Activated naive CD4-positive, alpha-beta T cell treated with anti-CD3 and anti-CD28 coated beads, Interleukin-2, amount 50 U/mL, for 72 hours (primary cell): ENCODE data around the gene ERVFRD-1. TPM values are rescaled to one million over a fixed set of nuclear protein-coding genes. Genes with fewer than 3 reads are reported as not detected.

Source experiments
- ATAC-seq, 2 donors: fragments of 150-1000 bp; cut with Tn5 transposase; 2 replicates each; pipeline ENCODE4 v1.10.0; 2021; ENCODE audit warnings: mild to moderate bottlenecking in 2 of 2, moderate library complexity in 2 of 2
- DNase-seq, 2 donors: peaks; one replicate each; pipeline ENCODE4 v3.0.0; 2021 to 2022; ENCODE audit warnings: low spot score in 2 of 2
- H3K27ac Mint-ChIP-seq, 2 donors: one replicate each; pipeline ENCODE4 v1.8.0; 2022; ENCODE audit warnings: mild to moderate bottlenecking in 2 of 2, mixed read lengths in 2 of 2
- H3K36me3 Mint-ChIP-seq, 2 donors: one replicate each; pipeline ENCODE4 v1.8.0; 2022; ENCODE audit warnings: mixed read lengths in 2 of 2
- H3K9me3 Mint-ChIP-seq, 2 donors: one replicate each; pipeline ENCODE4 v1.8.0; 2022; ENCODE audit warnings: mixed read lengths in 2 of 2
- total RNA-seq, 2 donors: library from RNA; stranded (reverse); gene quantifications; one replicate each; pipeline ENCODE4 v1.2.3, GENCODE V29; 2022

Gene ERVFRD-1, protein sequence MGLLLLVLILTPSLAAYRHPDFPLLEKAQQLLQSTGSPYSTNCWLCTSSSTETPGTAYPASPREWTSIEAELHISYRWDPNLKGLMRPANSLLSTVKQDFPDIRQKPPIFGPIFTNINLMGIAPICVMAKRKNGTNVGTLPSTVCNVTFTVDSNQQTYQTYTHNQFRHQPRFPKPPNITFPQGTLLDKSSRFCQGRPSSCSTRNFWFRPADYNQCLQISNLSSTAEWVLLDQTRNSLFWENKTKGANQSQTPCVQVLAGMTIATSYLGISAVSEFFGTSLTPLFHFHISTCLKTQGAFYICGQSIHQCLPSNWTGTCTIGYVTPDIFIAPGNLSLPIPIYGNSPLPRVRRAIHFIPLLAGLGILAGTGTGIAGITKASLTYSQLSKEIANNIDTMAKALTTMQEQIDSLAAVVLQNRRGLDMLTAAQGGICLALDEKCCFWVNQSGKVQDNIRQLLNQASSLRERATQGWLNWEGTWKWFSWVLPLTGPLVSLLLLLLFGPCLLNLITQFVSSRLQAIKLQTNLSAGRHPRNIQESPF
- total RNA-seq: not detected

DNA sequence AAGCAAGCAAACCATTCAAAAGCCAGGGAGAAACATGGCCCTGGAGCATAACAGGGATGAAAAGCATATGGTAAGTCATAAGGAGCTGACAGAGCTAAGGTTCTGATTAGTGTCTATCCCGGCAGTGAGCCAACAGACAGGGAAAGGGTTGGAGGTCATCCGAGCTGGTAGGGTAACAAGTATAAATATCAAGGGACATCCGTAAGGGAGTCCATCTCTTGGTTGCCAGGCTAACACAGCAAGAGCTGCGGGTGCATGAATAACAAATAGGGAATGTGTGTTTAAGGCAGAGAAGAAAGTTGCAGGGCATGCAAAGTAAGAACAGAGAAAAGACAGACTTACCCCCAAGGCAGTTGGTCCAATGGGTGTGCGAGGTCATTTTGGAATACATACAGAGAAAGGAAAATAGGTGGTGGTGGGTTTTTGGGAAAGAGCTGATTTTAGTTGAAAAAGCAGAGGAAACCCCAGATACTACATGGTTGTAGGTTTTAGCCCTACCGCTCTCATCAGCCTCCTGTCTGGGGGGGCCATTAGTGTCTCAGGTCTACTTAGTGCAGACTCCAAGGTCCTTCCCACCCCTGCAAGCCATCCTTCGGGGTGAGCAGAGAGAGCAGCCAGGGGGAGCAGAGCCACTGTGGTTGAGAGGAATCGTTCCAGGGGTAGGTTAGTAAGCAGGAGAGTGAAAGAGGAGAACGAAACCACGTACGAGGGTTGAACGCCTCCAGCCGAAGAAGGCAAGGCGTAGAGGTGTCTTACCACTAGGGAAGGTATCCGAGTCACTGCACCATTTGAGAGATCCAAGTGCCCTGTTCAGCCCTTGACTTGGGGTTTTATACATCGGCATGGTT lies at the start of gene ERVFRD-1:
ERVFRD-1 (minus strand) TSS at position 805 of the 848 bp plus-strand sequence. CDS start 6,415 bp downstream, outside the sequence.
- no peak for DNase-seq
- H3K27ac Mint-ChIP-seq: peak within 1 kb of the TSS in 1 of 2 donors; percentile 55
- peak; percentile 43 to 55 for ATAC-seq
- H3K9me3 Mint-ChIP-seq: no peaks in the 10 kb centered on the region
- no peaks in the 10 kb centered on the region for H3K36me3 Mint-ChIP-seq

- Mint-ChIP-seq H3K9me3 (no peaks in the 10 kb centered on the region), H3K36me3 (no peaks in the 10 kb centered on the region), H3K27ac (no peak overlapping the region)
- DNase-seq (no peak), ATAC-seq (no peak)
Measured at GRCh38 chr6:11160199-11160598, 48.7 kb upstream of the ERVFRD-1 start.

GRCh38 chr6:11155589-11155988 lies 44.1 kb upstream of the ERVFRD-1 start:
- ATAC-seq: no peak
- H3K27ac Mint-ChIP-seq: no peak overlapping the region
- no peak for DNase-seq
- no peaks in the 10 kb centered on the region for H3K9me3 Mint-ChIP-seq
- H3K36me3 Mint-ChIP-seq: no peaks in the 10 kb centered on the region

- Mint-ChIP-seq H3K27ac (peak overlapping the region in 1 of 2 donors; percentile 45), H3K36me3 (no peaks in the 10 kb centered on the region), H3K9me3 (no peaks in the 10 kb centered on the region)
- no peak for ATAC-seq
- no peak for DNase-seq
Measured at GRCh38 chr6:11153447-11153846, 41.9 kb upstream of the ERVFRD-1 start.

GRCh38 chr6:11152581-11152980 lies 41.1 kb upstream of the ERVFRD-1 start:
- H3K36me3 Mint-ChIP-seq: no peaks in the 10 kb centered on the region
- ATAC-seq (no peak), DNase-seq (no peak)
- H3K27ac Mint-ChIP-seq: no peak overlapping the region
- H3K9me3 Mint-ChIP-seq: no peaks in the 10 kb centered on the region

DNA sequence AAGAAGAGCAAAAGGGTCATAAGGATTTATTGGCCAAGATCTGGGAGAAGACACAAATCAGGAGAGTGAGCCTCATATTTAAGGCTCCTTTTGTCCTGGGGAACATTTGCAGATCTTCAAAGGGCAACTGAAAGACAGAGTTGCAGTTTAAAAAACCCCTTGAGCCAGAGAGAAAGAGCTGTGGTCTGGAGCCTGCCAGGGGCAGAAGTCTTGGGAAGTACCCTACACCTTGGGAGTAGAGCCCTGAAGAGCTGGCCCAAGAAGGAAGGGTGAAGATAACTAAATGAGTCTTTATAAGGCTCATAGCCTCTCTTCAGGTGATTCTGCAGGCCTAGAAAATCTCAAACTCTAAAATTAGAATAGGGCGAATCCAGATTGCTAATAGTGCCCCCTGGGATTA lies 40.0 kb upstream of the ERVFRD-1 start:
- no peaks in the 10 kb centered on the region for H3K9me3 Mint-ChIP-seq
- no peak for ATAC-seq
- DNase-seq: no peak
- no peak overlapping the region for H3K27ac Mint-ChIP-seq
- H3K36me3 Mint-ChIP-seq: no peaks in the 10 kb centered on the region

- ATAC-seq (no peak), DNase-seq (no peak)
- Mint-ChIP-seq H3K27ac (peak overlapping the region in 1 of 2 donors; percentile 13), H3K36me3 (no peaks in the 10 kb centered on the region), H3K9me3 (no peaks in the 10 kb centered on the region)
Measured at GRCh38 chr6:11149551-11149950, 38.0 kb upstream of the ERVFRD-1 start.

DNA sequence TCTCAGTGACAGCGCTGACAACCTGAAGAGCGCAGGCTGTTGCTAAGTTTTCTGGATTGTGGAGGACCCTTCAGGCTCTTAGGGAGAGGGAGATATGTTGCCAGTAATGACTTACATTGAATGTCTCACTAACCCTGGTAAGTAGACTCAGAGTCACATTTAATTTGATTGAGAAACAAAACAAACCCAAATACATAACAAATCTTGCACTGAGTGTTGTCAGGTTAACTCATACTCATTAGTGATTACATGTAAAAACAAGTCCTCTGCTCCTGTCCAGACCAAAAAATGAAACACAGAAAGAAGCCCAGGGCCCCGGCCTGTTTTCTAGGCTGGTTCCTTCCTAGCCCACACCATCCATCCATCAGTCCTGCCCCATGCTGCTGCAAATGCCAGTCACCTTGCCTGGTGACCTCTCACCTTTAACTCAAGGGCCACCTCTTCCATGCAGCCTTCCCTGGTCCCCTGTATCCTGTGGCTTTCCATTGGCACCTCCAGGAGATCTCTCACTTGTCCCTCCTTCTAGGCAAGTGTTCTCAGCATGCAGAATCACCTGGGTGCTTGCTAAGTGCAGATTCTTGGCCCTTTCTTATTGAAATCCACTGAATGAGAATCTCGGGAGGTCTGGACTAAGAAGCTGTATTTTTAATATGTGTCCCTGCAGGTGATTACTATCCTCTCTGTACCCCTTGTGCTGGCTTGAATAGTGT lies 34.7 kb upstream of the ERVFRD-1 start:
- Mint-ChIP-seq H3K36me3 (no peaks in the 10 kb centered on the region), H3K27ac (peak overlapping the region in 1 of 2 donors; percentile 28), H3K9me3 (no peaks in the 10 kb centered on the region)
- ATAC-seq (no peak), DNase-seq (no peak)

DNA sequence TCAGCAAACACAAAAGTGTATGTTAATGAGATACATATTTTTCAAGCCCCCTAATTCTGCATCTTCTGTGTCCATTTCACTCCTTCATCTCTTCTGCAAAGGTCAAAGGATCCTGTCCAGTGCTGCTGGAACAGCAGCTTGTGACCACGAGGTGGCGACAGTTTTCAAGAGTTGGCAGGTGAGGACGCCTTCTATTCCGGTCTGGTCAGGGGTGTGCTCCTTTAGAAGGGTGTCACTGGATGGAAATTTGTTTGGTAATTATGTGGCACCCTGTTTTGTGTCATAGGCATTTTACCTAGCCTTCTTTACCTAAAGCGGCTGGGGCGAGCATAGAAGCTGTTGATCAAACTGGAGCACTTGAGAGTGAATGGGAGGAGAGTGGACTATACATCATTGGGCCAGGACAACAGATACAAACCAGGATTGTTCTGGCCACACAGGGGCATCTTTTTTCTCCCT lies 32.9 kb upstream of the ERVFRD-1 start:
- Mint-ChIP-seq H3K36me3 (no peaks in the 10 kb centered on the region), H3K27ac (no peak overlapping the region), H3K9me3 (peaks cover 0 to 3% of the 10 kb centered on the region in 2 donors)
- peak; percentile 88 to 93 for ATAC-seq
- DNase-seq: peak; percentile 74 to 76

DNA sequence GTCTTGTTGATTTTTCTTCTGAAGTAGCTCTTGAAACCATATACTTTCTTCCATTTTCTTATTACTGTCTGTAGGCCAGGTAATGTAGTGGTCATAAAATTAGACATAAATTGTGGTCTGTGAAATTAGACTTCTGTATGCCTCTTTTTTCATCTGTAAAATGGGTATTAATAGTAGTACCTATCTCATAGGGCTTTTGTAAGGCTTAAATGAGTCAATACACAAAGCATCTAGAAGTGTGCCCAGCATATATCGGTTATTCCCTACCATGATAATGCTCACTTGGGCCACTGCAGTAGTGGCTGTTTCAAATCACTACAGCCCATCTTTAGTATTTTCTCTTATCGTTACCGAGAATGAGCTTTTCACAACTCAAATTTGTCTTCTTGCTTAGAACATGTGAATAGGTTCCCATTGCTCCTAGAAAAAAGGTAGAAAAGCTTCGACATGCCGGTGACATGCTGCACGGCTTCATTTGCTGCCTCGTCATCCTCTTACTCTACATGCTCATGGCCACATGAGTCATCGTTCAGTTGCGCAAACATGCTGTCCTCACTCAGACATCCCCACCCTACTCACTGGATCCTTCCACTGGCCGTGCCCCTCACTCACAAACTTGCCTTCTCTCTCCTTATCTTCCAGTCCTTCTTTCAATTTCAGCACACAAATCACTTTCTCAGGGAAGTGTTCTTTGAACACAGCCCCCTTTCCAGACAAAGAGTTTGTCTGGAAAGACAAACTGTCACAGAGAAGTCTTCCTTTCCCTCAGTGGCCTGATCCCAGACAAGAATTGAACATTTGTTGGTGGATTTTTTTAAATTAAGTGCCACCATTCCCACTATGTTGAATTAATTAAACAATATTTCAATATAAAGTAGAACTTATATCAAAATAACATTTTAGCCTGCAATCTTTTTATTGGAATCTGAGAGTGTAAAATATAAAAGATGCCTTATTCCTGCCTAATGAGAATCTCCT lies 32.2 kb upstream of the ERVFRD-1 start:
- DNase-seq (no peak), ATAC-seq (no peak)
- Mint-ChIP-seq H3K36me3 (no peaks in the 10 kb centered on the region), H3K9me3 (peaks cover 0 to 9% of the 10 kb centered on the region in 2 donors), H3K27ac (no peak overlapping the region)

GRCh38 chr6:11142296-11143027 lies 30.9 kb upstream of the ERVFRD-1 start:
- no peak for ATAC-seq
- Mint-ChIP-seq H3K9me3 (peaks cover 0 to 9% of the 10 kb centered on the region in 2 donors), H3K36me3 (no peaks in the 10 kb centered on the region), H3K27ac (no peak overlapping the region)
- DNase-seq: no peak

GRCh38 chr6:11141295-11141694 lies 29.8 kb upstream of the ERVFRD-1 start:
- no peak for ATAC-seq
- DNase-seq: no peak
- Mint-ChIP-seq H3K36me3 (no peaks in the 10 kb centered on the region), H3K27ac (no peak overlapping the region), H3K9me3 (peaks cover 0 to 9% of the 10 kb centered on the region in 2 donors)

DNA sequence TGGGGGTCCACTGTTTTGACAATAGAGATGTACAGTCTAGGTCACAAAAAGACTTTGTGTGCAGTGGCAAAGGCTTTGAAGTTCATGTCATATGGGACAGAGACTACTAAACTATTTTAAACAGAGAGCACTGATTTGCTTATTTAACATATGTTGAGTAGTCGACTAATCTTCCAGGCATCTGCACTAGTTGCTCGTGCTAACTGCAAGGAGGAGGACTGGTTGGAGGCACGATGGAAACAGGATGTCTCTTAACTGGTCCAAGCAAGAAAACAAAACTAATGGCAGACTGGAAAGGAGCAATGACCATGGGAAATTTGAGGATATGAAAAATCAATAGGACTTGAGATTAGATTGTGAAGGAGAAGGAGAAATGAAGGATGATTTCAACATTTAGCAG lies 28.5 kb upstream of the ERVFRD-1 start:
- peaks cover 0 to 9% of the 10 kb centered on the region in 2 donors for H3K9me3 Mint-ChIP-seq
- ATAC-seq (no peak), DNase-seq (no peak)
- peak overlapping the region; percentile 0 to 28 for H3K27ac Mint-ChIP-seq
- H3K36me3 Mint-ChIP-seq: peaks cover 0 to 2% of the 10 kb centered on the region in 2 donors

- Mint-ChIP-seq H3K36me3 (peaks cover 0 to 5% of the 10 kb centered on the region in 2 donors), H3K27ac (peak overlapping the region; percentile 25 to 28), H3K9me3 (peaks cover 0 to 9% of the 10 kb centered on the region in 2 donors)
- ATAC-seq (peak; percentile 83 to 85), DNase-seq (no peak)
Measured at GRCh38 chr6:11139051-11139960, 27.8 kb upstream of the ERVFRD-1 start.
